Spinal cord (tissue), 10 donors: ENCODE data around the gene APLP2. TPM values are rescaled to one million over a fixed set of nuclear protein-coding genes. Genes with fewer than 3 reads are reported as not detected.

Source experiments
- DNase-seq, 6 donors: peaks; one replicate each; pipeline versions ENCODE4 v3.0.0 to v3.0.0-alpha.2; 2013 to 2015; ENCODE audit warnings: low spot score in 6 of 6, low read depth in 4 of 6
- H3K27ac ChIP-seq: one replicate; pipeline ENCODE4 v1.5.1; 2013; ENCODE audit warnings: low read depth, low read length, control low read depth
- H3K27me3 ChIP-seq: one replicate; pipeline ENCODE4 v1.6.1; 2013; ENCODE audit warnings: low read length; ENCODE audit not compliant: control insufficient read depth, insufficient read depth
- H3K36me3 ChIP-seq: one replicate; pipeline ENCODE4 v1.6.1; 2013; ENCODE audit warnings: low read length; ENCODE audit not compliant: control insufficient read depth, insufficient read depth
- H3K4me1 ChIP-seq: one replicate; pipeline ENCODE4 v1.6.1; 2013; ENCODE audit warnings: low read length; ENCODE audit not compliant: control insufficient read depth, insufficient read depth
- H3K4me3 ChIP-seq: one replicate; pipeline ENCODE4 v1.5.1; 2013; ENCODE audit warnings: low read depth, low read length, control low read depth
- H3K9me3 ChIP-seq: one replicate; pipeline ENCODE4 v1.6.1; 2013; ENCODE audit warnings: low read length; ENCODE audit not compliant: control insufficient read depth, insufficient read depth
- WGBS: methylation state at CpG from one replicate; pipeline ENCODE4 v1.1.5; 2013; ENCODE audit warnings: missing lambda C conversion rate; ENCODE audit not compliant: insufficient coverage; 5-methylcytosine and 5-hydroxymethylcytosine counted together
- polyA plus RNA-seq, 2 donors: library from polyadenylated mRNA; unstranded; fragments of 120-200 nt; gene quantifications; one replicate each; pipeline ENCODE4 v1.2.1, GENCODE V29; 2013; ENCODE audit not compliant: insufficient read length in 2 of 2
- total RNA-seq, 2 donors: library from RNA; depleted of rRNA in 1 of 2; stranded (reverse); fragments of 120-200 nt in 1 of 2; fragments of >200 nt in 1 of 2; gene quantifications; one replicate each; pipeline versions ENCODE4 v1.2.3 to v1.2.4, GENCODE V29; 2013 to 2014
- donor health status: healthy.

Gene APLP2
- total and polyA plus RNA-seq, 4 donors = 440 to 479 (median 463) TPM

GRCh38 chr11:130068546-130068985, 1.1 kb upstream of the APLP2 start:
- Histone ChIP-seq H3K9me3 (no peaks in the 10 kb centered on the region), H3K4me1 (peaks cover 13% of the 10 kb centered on the region), H3K27me3 (no peaks in the 10 kb centered on the region), H3K4me3 (peak overlapping the region; percentile 79), H3K27ac (peak overlapping the region; percentile 92), H3K36me3 (no peaks in the 10 kb centered on the region)
- peak in 1 of 6 donors; percentile 68 for DNase-seq
- 18% methylated on average over 18 of the region's 18 CpGs for WGBS

- Histone ChIP-seq H3K4me3 (peak overlapping the region; percentile 79), H3K27me3 (no peaks in the 10 kb centered on the region), H3K4me1 (peaks cover 13% of the 10 kb centered on the region), H3K27ac (peak overlapping the region; percentile 92), H3K9me3 (no peaks in the 10 kb centered on the region), H3K36me3 (no peaks in the 10 kb centered on the region)
- DNase-seq = peak in 4 of 6 donors; percentile 48 to 87 (median 78)
- WGBS = 0% methylated on average over 46 of the region's 53 CpGs
Observed at GRCh38 chr11:130068986-130069658, 572 bp upstream of the APLP2 start.

GRCh38 chr11:130070109-130070845, 583 bp downstream of the APLP2 start:
- Histone ChIP-seq H3K27ac (peak overlapping the region; percentile 48), H3K4me3 (peak overlapping the region; percentile 61), H3K4me1 (peaks cover 13% of the 10 kb centered on the region), H3K27me3 (no peaks in the 10 kb centered on the region), H3K9me3 (no peaks in the 10 kb centered on the region), H3K36me3 (no peaks in the 10 kb centered on the region)
- DNase-seq = peak in 2 of 6 donors; percentile 66 to 75
- under 1% methylated on average over 99 of the region's 100 CpGs for WGBS

- 0% methylated on average over 21 of the region's 23 CpGs for WGBS
- peaks cover 13% of the 10 kb centered on the region for H3K4me1 ChIP-seq
Observed at GRCh38 chr11:130070846-130071200, 1.1 kb downstream of the APLP2 start.

GRCh38 chr11:130071211-130071712, 1.6 kb downstream of the APLP2 start:
- Histone ChIP-seq H3K27ac (peak overlapping the region; percentile 58), H3K27me3 (no peaks in the 10 kb centered on the region), H3K4me1 (peaks cover 13% of the 10 kb centered on the region), H3K36me3 (no peaks in the 10 kb centered on the region), H3K4me3 (peak overlapping the region; percentile 61), H3K9me3 (no peaks in the 10 kb centered on the region)
- DNase-seq = peak in 2 of 6 donors; percentile 27 to 53
- 14% methylated on average over 4 of the region's 11 CpGs for WGBS

More at GRCh38 chr11:130070846-130071200, 1.1 kb downstream of the APLP2 start:
- Histone ChIP-seq H3K9me3 (no peaks in the 10 kb centered on the region), H3K4me3 (peak overlapping the region; percentile 61), H3K36me3 (no peaks in the 10 kb centered on the region), H3K27me3 (no peaks in the 10 kb centered on the region), H3K27ac (peak overlapping the region; percentile 58)
- DNase-seq = peak in 1 of 6 donors; percentile 37

- no CpG with 5 or more reads among the region's 2 CpGs for WGBS
- no peak overlapping the region for H3K4me3 ChIP-seq
- H3K9me3 ChIP-seq = no peaks in the 10 kb centered on the region
- H3K27me3 ChIP-seq = no peaks in the 10 kb centered on the region
- no peaks in the 10 kb centered on the region for H3K36me3 ChIP-seq
- no peak overlapping the region for H3K27ac ChIP-seq
- DNase-seq = no peak
- H3K4me1 ChIP-seq = peaks cover 3% of the 10 kb centered on the region
Observed at GRCh38 chr11:130074736-130075135, 5.0 kb downstream of the APLP2 start.

GRCh38 chr11:130076778-130077481, 7.2 kb downstream of the APLP2 start:
- Histone ChIP-seq H3K27me3 (no peaks in the 10 kb centered on the region), H3K9me3 (no peaks in the 10 kb centered on the region), H3K27ac (no peak overlapping the region), H3K4me1 (peaks cover 3% of the 10 kb centered on the region), H3K4me3 (no peak overlapping the region), H3K36me3 (no peaks in the 10 kb centered on the region)
- DNase-seq = no peak
- 67% methylated on average over 2 of the region's 4 CpGs for WGBS

- no peak for DNase-seq
Observed at GRCh38 chr11:130077671-130078070, 8.0 kb downstream of the APLP2 start.

GRCh38 chr11:130078080-130078479, 8.4 kb downstream of the APLP2 start:
- Histone ChIP-seq H3K36me3 (no peaks in the 10 kb centered on the region), H3K9me3 (no peaks in the 10 kb centered on the region), H3K27ac (no peak overlapping the region), H3K4me1 (no peaks in the 10 kb centered on the region), H3K27me3 (no peaks in the 10 kb centered on the region), H3K4me3 (no peak overlapping the region)
- DNase-seq = no peak
- WGBS = no CpG with 5 or more reads among the region's 6 CpGs

More at GRCh38 chr11:130077671-130078070, 8.0 kb downstream of the APLP2 start:
- H3K36me3 ChIP-seq = no peaks in the 10 kb centered on the region
- no peak overlapping the region for H3K4me3 ChIP-seq
- no peaks in the 10 kb centered on the region for H3K9me3 ChIP-seq
- no peaks in the 10 kb centered on the region for H3K4me1 ChIP-seq
- H3K27ac ChIP-seq = no peak overlapping the region
- H3K27me3 ChIP-seq = no peaks in the 10 kb centered on the region
